GM18519 (cell line): Measurements from ENCODE around the gene PXT1.

Experiments
- ATAC-seq: cut with Tn5 transposase; IDR thresholded peaks from one replicate; pipeline ENCODE4 v1.9.1; 2021; ENCODE audit warnings: mild to moderate bottlenecking, moderate library complexity; ENCODE audit not compliant: unreplicated experiment, low FRiP score

PXT1 gene

DNA sequence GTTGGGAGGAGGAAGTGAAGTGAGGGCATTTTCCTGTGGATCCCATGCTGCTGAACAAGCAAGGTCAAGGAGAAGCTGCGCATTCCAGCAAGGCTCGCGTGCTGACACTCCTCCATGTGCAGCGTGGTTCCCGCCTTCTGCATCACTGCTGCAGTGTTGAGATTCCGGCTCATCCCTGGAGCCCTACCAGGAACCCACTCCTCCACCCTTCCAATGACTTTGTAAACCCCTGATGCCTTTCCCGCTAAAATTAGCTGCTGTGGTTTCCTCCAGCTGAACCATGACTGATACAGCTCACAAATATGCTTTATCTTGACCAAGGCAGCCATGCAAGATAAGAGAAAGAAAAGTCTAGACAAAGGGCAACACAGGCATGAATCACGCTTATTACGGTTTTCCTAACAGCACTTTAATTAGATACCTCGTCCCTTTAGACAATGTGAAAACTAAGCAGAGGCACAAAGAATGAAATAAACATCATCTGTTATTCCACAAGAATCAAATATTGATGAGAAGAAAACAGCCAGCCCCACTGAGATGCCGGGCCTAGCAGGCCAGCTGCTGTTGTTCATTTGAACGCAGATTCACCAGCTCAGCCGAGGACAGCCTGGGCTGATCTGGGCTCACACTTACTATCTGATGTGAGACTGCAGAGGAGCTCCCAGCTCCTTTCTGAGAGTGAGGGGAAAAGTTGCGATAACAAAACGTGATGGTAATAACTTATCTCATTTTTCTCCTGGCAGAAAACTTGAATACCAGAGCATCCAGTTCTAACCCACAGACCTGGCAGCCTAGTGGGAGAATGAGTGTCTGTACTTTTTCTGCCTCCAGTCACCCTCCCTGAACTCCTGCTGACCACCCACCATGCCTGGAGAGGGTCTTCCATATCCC is 91.7 kb downstream of the PXT1 start:
- no peak for ATAC-seq

DNA sequence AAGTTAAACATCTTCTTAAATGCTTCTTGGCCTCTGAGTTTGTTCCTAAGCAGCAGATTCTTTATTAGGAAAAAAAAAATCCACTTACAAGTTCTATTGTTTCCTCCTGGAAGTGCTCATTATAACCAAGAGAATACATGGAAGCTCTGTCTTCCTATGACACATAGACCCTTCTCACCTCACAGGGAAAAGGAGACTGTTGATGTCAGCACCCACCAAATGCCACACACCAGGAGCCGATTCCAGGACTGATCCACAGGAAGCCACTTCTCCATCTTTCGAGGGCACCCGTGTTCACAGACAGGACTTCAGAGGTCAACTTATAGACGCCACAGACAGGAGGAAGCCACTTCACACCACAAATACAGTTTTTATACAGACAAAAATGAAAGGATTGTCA is 92.6 kb downstream of the PXT1 start:
- no peak for ATAC-seq

DNA sequence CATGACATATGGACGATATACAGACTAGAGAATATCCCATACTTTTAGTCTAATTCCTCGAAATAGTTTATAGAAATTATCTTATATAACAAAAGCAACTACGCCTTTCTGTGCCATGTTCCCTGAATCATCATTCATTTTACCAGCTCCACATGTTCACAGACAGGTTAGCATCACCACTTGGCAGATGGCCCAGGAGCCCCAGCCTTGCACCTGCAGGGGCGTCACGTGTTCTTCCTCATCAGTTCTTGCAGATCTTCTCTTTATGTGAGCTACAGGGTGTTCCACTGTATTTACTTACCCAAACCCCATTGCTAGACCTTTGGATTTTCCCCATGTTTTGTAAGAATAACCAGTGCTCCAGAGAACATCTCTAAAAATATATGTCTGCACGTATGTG is 93.4 kb downstream of the PXT1 start:
- no peak for ATAC-seq

GRCh38 chr6:36347621-36348020 is 95.0 kb downstream of the PXT1 start:
- ATAC-seq, result no peak

DNA sequence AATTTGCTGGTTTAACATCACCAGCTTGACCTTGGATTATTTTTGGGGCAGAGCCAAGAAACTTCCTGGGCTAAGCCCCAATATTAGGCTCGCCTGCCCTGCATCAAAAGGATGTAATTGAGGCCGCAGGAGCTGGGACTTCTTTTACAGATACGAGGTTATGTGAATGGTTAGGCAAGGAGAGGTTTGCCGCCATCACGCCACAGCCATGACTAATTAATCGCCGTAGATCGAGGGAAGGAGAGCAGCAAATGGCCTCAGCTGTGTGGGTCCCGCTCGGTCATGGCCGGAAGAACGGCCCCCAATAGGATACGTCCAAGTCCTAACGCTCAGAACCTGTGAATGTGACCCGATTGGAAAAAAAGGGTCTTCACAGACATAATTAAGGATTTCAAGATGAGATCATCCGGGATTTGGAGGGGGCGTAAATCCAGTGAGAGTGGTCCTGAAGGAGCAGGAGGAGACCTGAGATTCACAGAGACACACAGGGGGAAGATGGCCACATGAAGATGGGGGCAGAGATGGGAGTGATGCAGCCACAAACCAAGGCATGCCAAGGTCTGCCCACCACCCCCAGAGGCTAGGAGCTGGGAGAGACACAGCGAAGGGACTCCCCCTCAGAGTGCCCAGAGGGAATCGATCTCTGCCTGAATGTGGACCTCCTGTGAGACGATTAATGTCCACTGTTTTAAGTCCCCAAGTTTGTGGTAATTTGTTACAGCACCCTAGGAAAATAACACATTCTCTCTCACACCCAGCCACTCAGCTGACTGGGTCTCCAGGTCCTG is 96.0 kb downstream of the PXT1 start:
- ATAC-seq, result no peak

GRCh38 chr6:36345681-36346466 is 96.8 kb downstream of the PXT1 start:
- ATAC-seq, result no peak

DNA sequence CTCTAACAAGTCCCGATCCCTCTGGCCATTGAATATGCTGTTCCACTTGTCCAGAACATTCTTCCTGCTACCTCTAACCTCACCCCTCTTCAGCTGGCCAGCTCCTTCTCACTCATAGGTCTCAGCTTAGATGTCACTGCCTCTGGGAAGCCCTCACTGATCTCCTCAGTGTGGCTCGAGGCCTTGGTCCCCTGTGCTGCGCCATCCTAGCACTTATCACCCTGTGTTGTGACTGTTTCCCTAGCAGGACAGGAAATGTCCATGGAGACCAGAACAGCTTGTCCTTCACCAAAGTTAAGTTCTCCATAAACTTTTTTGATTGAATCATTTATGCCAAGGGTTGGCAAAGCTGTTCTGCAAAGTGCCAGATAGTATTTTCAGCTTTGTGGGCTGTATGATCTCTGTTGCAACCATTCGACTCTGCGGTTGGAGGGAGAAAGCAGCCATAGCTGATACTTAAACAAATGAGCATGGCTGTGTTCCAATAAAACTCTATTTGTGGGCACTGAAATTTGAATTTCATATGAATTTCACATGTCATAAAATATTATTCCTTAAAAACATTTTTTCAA is 99.5 kb downstream of the PXT1 start:
- no peak for ATAC-seq

DNA sequence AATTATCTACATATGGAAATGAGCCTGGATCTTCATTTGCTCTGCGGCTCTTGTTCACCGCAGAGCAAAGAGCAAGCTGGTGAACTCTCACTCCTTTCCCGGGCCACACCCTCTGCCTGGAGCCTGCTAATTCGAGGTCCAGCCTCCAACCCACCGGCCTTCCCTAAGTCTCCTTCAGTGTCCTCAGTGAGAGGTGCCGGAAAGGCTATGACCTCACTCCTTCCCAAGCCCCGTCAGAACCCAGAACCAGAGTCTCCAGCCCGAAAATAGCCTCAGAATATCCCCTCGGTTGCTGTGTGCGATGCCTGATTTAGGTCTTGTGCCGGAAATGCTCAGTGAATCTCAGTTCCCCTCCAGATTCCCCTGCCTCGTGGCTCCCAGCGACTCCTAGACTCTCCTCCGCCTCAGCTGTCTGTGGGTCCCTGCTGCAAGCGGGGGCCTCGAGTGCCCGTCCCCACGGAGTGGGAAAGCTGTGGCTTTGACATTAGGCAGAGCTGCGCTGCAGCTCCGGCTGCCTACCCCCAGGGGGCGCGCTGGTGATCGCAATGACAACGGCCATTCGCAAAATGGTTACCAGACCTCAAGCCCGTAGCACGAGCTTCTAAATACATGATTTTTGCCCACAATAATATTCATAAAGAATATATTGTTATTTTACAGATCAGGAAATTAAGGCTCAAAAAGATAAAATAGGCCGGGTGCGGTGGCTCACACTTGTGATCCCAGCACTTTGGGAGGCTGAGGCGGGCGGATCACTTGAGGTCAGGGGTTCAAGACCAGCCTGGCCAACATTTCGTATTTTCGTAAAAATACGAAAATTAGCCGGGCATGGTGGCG is 101.8 kb downstream of the PXT1 start:
- no peak for ATAC-seq
